Ectodermal cell (in vitro differentiated cells): ENCODE measurements around the gene ZBTB16.

Experiments used
- H3K27ac ChIP-seq: 2 replicates; pipeline ENCODE4 v1.7.0; 2013; ENCODE audit warnings: mild to moderate bottlenecking, low read depth, low read length; ENCODE audit not compliant: insufficient read depth, poor library complexity, severe bottlenecking
- H3K27me3 ChIP-seq: 2 replicates; pipeline ENCODE4 v1.7.0; 2013; ENCODE audit warnings: mild to moderate bottlenecking, low read length; ENCODE audit not compliant: insufficient read depth, control insufficient read depth, poor library complexity, severe bottlenecking
- H3K36me3 ChIP-seq: one replicate; pipeline ENCODE4 v1.7.0; 2013; ENCODE audit warnings: low read length; ENCODE audit not compliant: control insufficient read depth, insufficient read depth
- H3K4me1 ChIP-seq: one replicate; pipeline ENCODE4 v1.7.0; 2013; ENCODE audit warnings: low read length; ENCODE audit not compliant: control insufficient read depth, insufficient read depth
- H3K4me3 ChIP-seq: 2 replicates; pipeline ENCODE4 v1.7.0; 2013; ENCODE audit warnings: low read depth, low read length, control low read depth; ENCODE audit not compliant: insufficient read depth
- H3K9me3 ChIP-seq: 2 replicates; pipeline ENCODE4 v1.7.0; 2013; ENCODE audit warnings: mild to moderate bottlenecking, low read length, moderate library complexity; ENCODE audit not compliant: control insufficient read depth
- WGBS, 2 experiments: methylation state at CpG; one replicate each; pipeline ENCODE4 v1.1.7; 2013; ENCODE audit warnings: missing lambda C conversion rate in 2 of 2; 5-methylcytosine and 5-hydroxymethylcytosine counted together

The ZBTB16 gene

DNA sequence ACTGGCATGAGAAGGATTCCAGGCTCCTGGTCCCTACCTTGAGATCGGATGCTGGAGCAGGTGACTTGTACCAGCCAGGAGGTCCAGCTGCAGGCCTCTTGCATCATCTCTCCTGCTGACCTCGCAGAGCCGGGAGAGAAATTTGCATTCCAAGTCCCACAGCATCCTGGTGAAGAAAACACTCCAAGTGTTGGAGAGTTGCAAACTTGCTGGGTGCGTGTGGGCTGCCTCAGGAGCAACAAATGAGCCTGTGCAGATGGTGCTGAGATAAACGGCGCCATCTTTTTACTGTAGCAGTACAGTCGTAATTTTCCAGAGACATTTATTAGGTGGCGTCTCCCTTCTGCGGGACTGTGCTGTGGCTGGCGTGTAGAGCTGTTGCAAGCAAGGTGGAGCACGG is 32.1 kb upstream of the ZBTB16 start:
- no peaks in the 10 kb centered on the region for H3K36me3 ChIP-seq
- no peaks in the 10 kb centered on the region for H3K27me3 ChIP-seq
- WGBS, 2 experiments = 92 to 93% methylated on average over 11 of the region's 11 CpGs

DNA sequence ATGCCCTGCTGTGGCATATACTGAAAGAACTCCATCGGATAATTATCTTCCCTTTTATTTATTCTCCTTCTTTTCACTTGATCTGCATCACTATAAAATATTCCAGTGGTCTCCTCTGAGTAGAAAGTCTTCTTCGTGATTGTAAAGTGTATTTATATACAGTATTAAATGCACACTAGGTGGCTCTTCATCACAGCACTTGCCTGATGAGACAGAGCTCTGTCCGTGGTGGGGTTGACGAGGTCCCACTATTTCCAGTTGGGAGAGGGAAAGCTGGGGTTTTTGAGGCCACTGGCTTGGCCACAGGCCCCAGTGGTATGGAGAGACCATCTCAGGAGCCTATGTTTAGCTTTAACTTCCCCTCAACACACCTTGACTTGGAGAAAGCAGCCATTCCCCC is 31.6 kb upstream of the ZBTB16 start:
- no peak overlapping the region for H3K4me3 ChIP-seq
- no peak overlapping the region for H3K27ac ChIP-seq
- no peaks in the 10 kb centered on the region for H3K36me3 ChIP-seq
- no peaks in the 10 kb centered on the region for H3K27me3 ChIP-seq
- WGBS, 2 experiments = 79 to 85% methylated on average over 2 to 4 of the region's 4 CpGs
- no peaks in the 10 kb centered on the region for H3K4me1 ChIP-seq
- no peaks in the 10 kb centered on the region for H3K9me3 ChIP-seq

More for the DNA sequence above, 32.1 kb upstream of the ZBTB16 start:
- Histone ChIP-seq H3K27ac (no peak overlapping the region), H3K4me1 (no peaks in the 10 kb centered on the region), H3K4me3 (no peak overlapping the region), H3K9me3 (no peaks in the 10 kb centered on the region)

DNA sequence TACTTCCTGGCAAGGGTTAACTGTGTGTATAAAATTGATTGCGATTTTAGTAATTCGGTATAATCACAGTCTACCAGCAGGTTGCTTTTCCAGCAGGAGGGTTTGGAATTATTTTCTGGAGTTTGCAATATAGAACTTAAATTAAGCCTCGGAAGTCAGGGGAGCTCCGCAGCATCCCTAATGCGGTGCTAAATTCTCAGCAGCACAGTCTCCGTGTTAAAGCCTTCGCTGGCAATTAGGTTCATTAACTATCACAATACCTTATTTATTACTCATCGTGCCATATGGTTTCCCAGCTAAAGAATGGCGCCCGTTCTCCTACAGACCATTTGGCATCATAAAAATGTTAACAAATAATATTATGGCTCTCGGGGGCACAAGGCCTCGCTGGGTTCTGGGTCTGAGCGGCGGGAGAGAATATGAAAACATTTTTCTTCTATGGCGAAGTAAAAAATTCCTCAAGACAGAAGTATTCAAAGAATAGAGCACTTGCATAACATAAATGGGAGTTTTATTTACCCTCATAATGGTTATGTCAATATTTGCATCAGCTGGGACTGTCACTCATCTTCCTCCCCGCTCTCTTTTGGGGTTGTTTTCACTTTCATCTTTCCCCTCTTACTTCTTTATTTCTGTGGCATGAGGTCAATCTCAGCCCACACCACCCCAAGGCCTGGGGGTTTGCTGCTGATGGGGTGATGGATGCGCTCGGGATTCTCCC is 28.1 kb upstream of the ZBTB16 start:
- Histone ChIP-seq H3K27me3 (no peaks in the 10 kb centered on the region), H3K9me3 (no peaks in the 10 kb centered on the region), H3K4me3 (no peak overlapping the region), H3K4me1 (no peaks in the 10 kb centered on the region), H3K27ac (no peak overlapping the region), H3K36me3 (no peaks in the 10 kb centered on the region)
- 94 to 95% methylated on average over 18 of the region's 18 CpGs for WGBS, 2 experiments

DNA sequence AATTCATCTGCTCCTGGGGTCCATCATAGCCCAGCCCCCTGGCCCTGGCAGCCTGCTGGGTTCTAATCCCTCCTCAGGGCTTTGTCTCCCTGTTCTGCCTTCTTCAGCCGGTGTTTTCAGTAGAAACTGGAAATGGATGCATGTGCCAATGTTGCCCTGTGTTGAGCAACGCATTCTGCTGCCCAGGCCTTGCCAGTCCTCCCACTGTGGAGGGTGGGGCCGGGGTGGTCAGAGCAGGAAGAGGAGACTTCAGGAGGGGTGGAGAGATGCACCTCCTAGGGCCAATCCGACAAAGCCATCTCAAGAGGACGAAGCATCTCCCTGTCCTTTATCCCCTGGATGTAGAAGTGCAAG is 27.6 kb upstream of the ZBTB16 start:
- Histone ChIP-seq H3K4me3 (no peak overlapping the region), H3K9me3 (no peaks in the 10 kb centered on the region), H3K27ac (no peak overlapping the region), H3K27me3 (no peaks in the 10 kb centered on the region), H3K36me3 (no peaks in the 10 kb centered on the region), H3K4me1 (no peaks in the 10 kb centered on the region)
- WGBS, 2 experiments = 86 to 87% methylated on average over 5 of the region's 5 CpGs

DNA sequence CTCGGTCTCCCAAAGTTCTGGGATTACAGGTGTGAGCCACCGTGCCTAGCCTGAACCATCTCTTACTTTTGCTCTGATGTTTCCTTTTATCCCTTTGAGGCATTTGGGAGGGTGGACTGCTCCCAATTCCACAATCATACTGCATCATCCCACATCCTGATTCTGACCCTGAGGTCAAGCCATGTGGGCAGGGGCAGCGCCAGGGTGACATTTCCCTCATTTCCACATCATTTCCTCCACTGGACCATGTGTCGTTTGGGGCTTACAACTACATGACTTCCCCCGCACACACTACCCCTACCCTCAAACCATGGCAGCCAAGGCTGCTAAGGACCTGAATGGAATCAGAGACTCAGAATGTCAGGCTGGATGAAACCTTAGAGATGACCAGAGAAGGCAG is 26.4 kb upstream of the ZBTB16 start:
- 92 to 97% methylated on average over 5 of the region's 5 CpGs for WGBS, 2 experiments
- Histone ChIP-seq H3K4me1 (no peaks in the 10 kb centered on the region), H3K9me3 (no peaks in the 10 kb centered on the region), H3K4me3 (no peak overlapping the region), H3K36me3 (no peaks in the 10 kb centered on the region), H3K27ac (no peak overlapping the region), H3K27me3 (no peaks in the 10 kb centered on the region)

DNA sequence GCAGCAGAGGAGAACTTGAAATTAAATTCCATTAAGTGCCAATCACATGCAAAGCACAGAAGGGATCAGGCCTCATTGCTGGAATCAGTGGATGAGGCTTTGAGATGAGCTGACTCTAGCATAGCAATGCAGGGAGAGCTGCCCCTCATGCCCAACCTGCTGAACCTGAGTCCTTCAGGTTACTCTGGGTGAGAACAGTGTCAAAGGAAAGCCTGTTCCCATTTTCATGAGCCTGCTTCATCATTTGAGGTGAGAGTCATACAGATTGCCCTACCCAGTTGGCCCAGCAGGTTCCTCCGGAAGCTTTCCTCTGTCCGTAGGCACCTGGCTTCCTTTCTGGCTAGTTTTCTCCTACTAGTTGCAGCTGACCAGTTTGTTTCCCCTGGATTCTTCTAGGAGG is 25.9 kb upstream of the ZBTB16 start:
- H3K4me1 ChIP-seq = no peaks in the 10 kb centered on the region
- 89 to 92% methylated on average over 2 of the region's 2 CpGs for WGBS, 2 experiments
- H3K27ac ChIP-seq = no peak overlapping the region
- no peaks in the 10 kb centered on the region for H3K27me3 ChIP-seq
- no peaks in the 10 kb centered on the region for H3K9me3 ChIP-seq
- H3K36me3 ChIP-seq = no peaks in the 10 kb centered on the region
- no peak overlapping the region for H3K4me3 ChIP-seq

DNA sequence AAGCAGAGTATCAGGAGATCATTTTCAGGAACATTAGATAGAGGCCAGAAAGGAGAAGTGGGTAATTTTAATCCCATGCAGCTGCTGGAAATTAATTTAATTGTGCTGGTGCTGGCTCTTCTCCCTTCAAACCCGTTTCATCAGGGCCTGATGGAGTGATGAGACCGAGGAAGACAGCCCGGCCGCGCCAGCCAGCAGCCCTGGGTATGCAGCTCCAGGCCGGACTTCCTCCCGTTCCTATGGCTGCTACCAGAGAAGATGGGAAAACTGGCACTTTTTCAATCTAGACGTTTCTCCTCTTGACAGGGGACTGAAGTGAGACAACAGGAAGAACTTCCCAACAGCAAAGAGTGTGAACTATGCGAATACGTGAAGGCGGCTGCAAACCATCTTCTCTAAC is 24.6 kb upstream of the ZBTB16 start:
- H3K27me3 ChIP-seq = no peaks in the 10 kb centered on the region
- H3K4me3 ChIP-seq = no peak overlapping the region
- H3K4me1 ChIP-seq = no peaks in the 10 kb centered on the region
- 96% methylated on average over 11 of the region's 11 CpGs for WGBS, 2 experiments
- H3K9me3 ChIP-seq = no peaks in the 10 kb centered on the region
- no peak overlapping the region for H3K27ac ChIP-seq
- no peaks in the 10 kb centered on the region for H3K36me3 ChIP-seq

DNA sequence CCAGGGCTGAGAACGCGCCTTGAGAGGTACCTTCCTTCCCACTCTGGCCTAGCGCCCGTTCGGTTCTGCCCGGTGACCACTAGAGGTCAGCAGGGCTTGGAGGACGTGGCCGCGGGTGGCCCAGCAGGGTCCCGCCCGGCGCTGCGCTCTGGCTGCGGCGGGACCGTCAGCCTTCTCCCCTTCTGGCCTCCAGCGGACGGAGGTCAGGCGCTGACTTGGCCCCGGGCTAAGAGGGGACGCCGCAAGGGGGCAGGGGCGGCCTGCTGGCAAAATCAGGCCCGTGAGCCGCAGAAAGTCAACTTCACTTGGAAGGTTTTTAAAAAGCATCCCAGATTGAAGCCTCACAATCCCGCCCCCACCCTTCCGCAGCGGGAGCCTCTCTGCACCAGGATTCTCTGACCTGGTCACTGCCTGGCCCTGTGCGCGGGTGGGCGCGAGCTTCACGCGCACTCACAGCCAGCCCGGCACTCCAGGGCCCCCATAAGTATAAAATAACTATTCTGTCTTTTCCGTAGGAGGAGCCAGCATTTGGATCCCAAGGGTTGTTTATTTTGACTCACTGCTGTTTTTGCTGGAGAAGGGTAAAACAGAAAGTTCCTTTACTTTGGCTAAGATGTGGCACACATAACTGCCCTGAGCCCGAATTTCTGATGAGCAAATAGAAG is 23.2 kb upstream of the ZBTB16 start:
- Histone ChIP-seq H3K4me3 (no peak overlapping the region), H3K36me3 (no peaks in the 10 kb centered on the region), H3K9me3 (no peaks in the 10 kb centered on the region), H3K27me3 (no peaks in the 10 kb centered on the region), H3K27ac (no peak overlapping the region), H3K4me1 (no peaks in the 10 kb centered on the region)
- 7 to 9% methylated on average over 37 of the region's 37 CpGs for WGBS, 2 experiments

DNA sequence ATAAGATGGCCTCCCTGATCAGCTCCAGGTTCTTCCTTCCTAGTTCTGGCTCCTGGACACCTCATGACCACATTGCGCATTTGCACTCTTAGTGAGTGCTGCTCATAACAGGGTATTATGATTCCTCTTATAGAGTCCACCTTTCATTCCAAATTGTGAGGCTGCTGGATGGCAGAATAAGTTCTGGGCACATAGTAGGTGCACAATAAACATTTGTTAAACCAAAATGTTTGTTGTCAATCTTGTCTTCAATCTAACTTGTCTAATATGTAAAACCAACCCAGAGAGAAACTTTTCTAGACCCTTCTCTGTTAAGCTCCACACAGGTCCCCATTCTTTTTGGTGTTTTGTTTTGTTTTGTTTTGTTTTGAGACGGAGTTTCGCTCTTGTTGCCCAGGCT is 22.6 kb upstream of the ZBTB16 start:
- WGBS, 2 experiments = 100% methylated on average over 3 of the region's 3 CpGs
- no peaks in the 10 kb centered on the region for H3K4me1 ChIP-seq
- no peak overlapping the region for H3K27ac ChIP-seq
- H3K27me3 ChIP-seq = no peaks in the 10 kb centered on the region
- H3K4me3 ChIP-seq = no peak overlapping the region
- H3K9me3 ChIP-seq = no peaks in the 10 kb centered on the region
- H3K36me3 ChIP-seq = no peaks in the 10 kb centered on the region

DNA sequence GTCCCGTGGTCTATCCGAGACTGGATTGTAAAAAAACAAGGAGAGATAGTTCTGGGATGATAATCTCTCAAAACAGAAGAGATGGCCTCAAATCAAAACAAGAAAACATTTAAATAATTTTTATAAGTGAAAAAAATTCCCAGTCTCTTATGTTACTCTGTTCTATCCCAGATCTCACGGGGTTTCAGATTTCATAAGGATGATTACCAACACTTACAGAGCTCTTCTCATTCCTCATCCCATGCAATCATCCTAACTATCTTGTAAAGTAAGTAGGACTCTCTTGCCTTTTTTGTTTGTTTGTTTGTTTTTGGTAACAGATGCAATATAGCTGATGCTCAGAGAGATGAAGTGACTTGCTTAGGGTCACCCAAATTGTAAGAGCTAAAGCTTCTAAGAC is 20.0 kb upstream of the ZBTB16 start:
- Histone ChIP-seq H3K9me3 (no peaks in the 10 kb centered on the region), H3K36me3 (no peaks in the 10 kb centered on the region), H3K27me3 (no peaks in the 10 kb centered on the region), H3K4me3 (no peak overlapping the region), H3K4me1 (no peaks in the 10 kb centered on the region), H3K27ac (no peak overlapping the region)
- WGBS, 2 experiments = 89 to 90% methylated on average over 3 of the region's 3 CpGs
